Embryonic facial prominence (tissue), 1 donor: ENCODE data around the gene NOS3.

Experiments used
- DNase-seq: peaks from one replicate; pipeline ENCODE4 v3.0.0-alpha.2; 2016; ENCODE audit errors: extremely low spot score

NOS3 gene

GRCh38 chr7:150952331-150953050 is 38.3 kb upstream of the NOS3 start:
- no peak for DNase-seq

GRCh38 chr7:150953061-150953997 is 37.5 kb upstream of the NOS3 start:
- DNase-seq, result no peak

- DNase-seq, result no peak
Measured at GRCh38 chr7:150954201-150954985, 36.4 kb upstream of the NOS3 start.

GRCh38 chr7:150954986-150955518 is 35.8 kb upstream of the NOS3 start:
- DNase-seq, result no peak

DNA sequence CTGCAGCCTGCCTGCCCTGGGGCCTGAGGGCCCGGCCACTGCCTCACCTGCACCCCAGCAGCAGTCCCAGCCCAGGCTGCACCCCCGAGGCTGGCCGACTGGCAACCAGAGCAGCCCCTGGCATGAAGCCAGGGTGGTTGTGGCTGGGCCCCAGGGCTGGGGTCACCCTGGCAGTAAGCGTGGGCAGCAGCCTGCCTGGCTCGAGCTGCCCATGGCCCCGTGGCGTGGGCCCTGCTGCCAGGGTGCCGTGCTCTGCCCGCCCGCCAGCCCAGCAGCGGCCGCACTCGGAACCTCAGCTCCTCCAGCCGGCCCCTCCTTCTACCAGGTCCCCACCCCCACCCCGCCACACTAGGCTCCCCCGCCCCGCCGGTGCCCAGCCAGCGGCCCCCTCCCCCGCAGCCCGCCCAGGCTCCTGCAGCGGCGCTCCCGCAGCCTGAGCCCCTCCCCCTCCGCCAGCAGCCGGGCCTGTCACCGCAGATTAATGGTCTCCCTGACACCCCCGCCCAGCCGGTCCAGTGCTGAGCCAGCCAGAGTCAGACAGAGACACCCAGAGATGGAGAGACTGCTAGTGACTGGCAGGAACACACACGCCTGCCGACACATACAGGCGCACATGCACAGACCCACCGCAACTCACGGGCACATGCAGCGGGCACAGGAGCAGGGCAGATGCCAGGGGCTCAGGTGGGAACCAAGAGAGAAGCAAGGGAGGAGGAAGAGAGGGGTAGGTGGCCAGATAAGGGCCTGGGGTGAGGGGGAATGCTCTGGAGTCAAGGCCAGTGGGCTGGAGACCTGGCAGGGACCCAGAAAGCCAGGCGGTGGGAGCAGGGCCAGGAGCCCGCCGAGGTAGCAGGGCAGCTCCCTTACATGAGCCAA is 35.1 kb upstream of the NOS3 start:
- no peak for DNase-seq

DNA sequence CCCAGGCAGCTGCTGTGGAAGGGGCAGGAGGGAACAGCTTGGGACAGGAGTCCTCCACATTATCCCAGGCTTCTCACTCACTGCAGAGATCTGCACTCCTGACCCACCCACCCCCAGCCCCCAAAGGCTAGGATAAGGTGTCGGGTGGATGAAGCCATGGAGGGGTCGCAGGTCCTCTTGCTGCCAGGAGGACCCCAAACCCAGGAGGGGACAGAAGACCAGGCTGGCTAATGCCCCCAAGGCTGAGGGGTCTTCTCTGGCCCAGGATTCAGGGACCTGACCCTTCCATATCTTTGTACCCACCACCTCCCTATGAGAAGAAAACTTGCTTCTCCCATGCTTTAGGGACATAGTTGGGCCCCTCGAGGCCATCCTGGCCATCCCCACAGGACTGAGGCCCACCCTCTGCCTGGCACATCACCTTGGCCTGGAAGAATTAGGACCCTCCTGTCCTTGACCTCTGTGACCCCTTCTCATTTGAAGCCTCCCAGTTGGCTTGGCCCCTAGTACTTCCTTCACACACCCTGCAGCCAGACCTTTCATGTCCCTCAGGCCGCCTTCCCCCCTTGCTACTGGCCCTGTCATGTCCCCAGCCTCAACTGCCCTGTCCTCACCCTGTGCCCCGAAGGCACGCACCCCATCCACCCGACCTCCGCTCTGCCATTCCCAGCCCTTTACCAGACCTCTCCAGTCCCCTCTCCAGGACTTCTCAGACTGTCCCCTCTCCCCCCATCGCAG is 34.3 kb upstream of the NOS3 start:
- no peak for DNase-seq

GRCh38 chr7:150957133-150958020 is 33.4 kb upstream of the NOS3 start:
- DNase-seq, result no peak

DNA sequence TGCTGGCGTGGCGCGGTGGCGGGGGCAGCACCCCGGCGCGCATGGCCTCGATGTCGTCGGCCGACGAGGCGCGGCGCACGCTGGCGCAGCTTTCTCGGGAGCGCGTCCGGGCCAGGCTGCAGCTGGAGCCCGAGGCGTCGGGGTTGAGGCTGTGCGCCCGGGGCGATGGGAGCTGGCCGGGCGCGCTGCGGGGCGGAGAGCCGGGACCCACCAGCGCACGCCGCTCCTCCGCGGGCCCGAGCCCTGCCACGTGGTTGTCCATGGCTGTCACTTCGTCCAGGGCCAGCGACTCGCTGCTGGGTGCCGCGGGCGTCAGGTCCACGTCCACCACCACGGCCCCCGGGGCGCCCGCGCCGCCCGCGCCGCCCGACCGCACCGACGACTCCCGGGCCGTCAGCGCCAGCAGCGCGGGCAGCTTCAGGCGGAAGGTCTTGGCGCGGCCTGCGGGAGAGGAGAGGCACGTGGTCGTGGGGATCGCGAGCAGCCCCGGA is 32.7 kb upstream of the NOS3 start:
- DNase-seq, result no peak

- no peak for DNase-seq
Measured at GRCh38 chr7:150958597-150958996, 32.2 kb upstream of the NOS3 start.

GRCh38 chr7:150959081-150959480 is 31.7 kb upstream of the NOS3 start:
- DNase-seq, result no peak

- DNase-seq, result no peak
Measured at GRCh38 chr7:150959739-150960734, 30.8 kb upstream of the NOS3 start.

DNA sequence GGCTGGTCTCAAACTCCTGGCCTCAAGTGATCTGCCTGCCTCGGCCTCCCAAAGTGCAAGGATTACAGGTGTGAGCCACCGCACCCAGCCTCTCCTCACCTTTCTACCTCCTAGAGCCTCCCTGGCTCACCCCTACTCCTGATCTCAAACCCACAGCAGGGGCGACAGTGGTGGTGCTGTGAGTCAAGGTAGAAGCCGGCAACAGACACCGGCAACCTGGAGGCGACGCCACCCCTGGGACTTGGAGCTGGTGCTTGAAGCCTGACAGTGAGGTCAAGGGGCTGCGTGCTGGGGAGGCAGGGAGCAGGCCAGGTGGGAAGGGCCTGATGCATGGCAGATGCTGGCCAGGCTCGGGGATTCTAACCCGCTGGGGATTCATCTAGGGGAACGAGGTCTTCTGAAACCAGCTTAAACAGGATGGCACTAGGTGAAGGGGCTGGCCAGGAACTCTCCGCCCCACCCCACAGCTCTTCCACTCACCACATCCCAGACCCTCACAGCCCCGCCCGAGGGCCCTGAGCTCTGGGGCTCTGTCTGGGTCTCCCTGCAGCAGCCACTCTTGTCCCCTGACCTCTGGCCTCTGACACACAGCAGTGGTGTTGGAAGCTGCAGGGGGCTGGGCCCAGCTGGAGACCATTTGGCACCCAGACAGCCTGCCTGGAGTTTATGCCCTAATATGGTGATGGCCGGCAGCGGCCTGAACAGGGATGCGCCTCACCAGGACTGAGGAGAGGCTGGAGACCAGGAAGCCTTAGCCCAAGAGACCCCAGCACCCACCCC is 29.1 kb upstream of the NOS3 start:
- no peak for DNase-seq

DNA sequence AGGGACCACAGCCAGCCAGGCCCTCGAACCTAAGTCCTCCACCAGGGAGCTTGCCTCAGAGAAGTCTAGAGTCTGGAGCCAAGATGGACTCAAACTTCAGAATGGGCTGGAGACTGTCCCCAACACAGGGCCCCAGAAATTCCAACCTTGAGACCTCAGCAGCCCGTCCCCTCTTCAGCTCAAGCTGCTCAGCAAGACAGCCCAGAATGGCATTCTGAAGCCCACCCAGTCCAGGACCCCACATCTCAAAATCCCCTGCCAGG is 28.6 kb upstream of the NOS3 start:
- DNase-seq, result no peak

DNA sequence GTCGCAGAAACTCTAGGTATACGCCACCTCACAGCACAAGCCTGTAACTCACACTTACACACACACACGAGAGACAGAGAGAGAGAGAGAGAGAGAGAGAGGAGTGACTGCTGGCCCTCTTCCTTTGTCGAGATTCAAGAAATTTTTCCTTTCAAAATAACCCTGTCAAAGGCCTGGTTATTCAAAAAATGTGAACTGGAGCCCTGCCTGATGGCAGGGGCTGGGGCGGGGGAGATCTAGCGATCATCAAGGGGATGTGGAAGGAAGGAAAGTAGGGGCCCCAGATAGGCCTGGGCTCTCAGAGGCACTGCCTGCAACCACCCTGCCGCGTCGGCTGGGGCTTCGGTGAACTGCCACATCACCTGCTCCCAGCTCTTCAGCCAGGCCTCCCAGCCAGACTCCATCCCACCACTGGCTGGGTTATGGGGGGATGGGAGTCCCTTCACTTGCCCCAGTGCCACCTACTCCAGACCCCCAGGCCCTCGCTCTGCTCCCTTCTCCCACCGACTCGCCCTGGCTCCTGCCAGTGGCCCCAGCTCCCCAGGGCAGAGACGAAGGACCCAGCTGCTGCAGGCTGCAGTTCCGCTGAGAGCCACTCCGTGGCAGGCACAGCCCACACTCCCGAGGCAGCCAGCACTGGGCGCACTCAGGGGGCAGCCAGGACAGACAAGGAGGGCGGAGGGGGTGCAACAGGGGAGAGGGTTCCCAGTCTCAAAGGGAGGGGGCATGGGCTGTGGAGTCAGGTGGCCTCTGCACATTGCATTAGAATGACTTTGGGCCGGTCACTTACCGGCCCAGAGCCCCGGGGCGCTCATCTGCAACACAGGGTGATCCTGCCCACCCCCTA is 28.0 kb upstream of the NOS3 start:
- no peak for DNase-seq

DNA sequence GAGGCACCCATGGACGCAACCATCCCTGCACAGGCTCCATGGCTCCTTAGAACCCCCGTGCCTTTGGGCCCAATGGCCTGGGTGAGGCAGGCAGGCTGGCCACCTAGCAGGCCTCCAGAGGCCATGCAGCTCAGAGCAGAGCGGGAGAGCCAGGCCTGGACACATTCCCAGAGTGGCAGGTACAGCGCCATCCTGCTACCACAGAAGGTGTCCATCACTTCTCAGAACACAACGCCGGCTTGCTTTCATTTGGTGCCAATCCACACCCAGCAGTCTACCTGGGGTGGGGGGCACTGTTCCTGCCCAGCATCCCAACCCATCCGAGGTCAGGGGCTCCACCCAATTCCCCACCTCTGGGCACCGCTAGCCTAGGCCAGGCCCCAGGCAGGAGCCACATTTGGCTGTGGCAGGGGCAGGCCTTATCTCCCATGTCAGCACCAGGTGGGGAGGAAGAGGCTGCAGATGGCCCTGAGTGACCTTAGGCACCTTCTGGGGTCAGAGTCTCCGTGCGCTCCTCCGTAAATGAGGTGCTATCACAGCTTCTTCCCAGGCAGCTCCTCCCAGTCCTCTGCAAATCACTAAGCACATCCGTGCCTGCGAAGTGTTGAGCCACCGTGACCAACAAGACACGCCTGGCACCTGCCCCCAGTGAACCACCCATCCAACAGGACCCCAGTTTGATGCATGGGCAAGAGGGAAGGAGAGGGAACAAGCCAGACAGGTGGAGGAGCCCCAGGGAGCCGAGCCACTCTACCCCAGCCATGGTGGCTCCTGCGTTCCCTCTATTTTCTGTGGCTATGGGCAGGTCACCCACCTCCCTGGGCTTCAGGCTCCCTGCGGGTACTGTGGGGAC is 26.9 kb upstream of the NOS3 start:
- no peak for DNase-seq
